Adipocyte (in vitro differentiated cells): ENCODE results near the gene TSPO2.
"Not testable (repeated sequence)": the region's sequence is repeated elsewhere in the genome, so short reads cannot be mapped to it uniquely, and the experiment has no call there.

ENCODE experiments used
- DNase-seq: peaks from one replicate; pipeline ENCODE4 v3.0.0-alpha.2; 2015; ENCODE audit warnings: low read depth
- H3K27me3 ChIP-seq: replicated peaks from 2 replicates; pipeline ENCODE4 v1.7.0; 2013; ENCODE audit warnings: mild to moderate bottlenecking, low read length, moderate library complexity; ENCODE audit not compliant: control insufficient read depth, insufficient read depth
- H3K36me3 ChIP-seq: 2 replicates; pipeline ENCODE4 v1.7.0; 2013; ENCODE audit warnings: low read length, mild to moderate bottlenecking, moderate library complexity; ENCODE audit not compliant: control insufficient read depth, insufficient read depth, severe bottlenecking
- H3K4me1 ChIP-seq: 2 replicates; pipeline ENCODE4 v1.7.0; 2013; ENCODE audit warnings: mild to moderate bottlenecking, low read length, moderate library complexity; ENCODE audit not compliant: control insufficient read depth, insufficient read depth
- H3K4me3 ChIP-seq: 2 replicates; pipeline ENCODE4 v1.7.0; 2013; ENCODE audit warnings: mild to moderate bottlenecking, low read length, moderate library complexity
- H3K9ac ChIP-seq: 2 replicates; pipeline ENCODE4 v1.7.0; 2013; ENCODE audit warnings: mild to moderate bottlenecking, low read length, moderate library complexity
- H3K9me3 ChIP-seq: 2 replicates; pipeline ENCODE4 v1.7.0; 2013; ENCODE audit warnings: mild to moderate bottlenecking, low read length, moderate library complexity; ENCODE audit not compliant: control insufficient read depth

Gene TSPO2

DNA sequence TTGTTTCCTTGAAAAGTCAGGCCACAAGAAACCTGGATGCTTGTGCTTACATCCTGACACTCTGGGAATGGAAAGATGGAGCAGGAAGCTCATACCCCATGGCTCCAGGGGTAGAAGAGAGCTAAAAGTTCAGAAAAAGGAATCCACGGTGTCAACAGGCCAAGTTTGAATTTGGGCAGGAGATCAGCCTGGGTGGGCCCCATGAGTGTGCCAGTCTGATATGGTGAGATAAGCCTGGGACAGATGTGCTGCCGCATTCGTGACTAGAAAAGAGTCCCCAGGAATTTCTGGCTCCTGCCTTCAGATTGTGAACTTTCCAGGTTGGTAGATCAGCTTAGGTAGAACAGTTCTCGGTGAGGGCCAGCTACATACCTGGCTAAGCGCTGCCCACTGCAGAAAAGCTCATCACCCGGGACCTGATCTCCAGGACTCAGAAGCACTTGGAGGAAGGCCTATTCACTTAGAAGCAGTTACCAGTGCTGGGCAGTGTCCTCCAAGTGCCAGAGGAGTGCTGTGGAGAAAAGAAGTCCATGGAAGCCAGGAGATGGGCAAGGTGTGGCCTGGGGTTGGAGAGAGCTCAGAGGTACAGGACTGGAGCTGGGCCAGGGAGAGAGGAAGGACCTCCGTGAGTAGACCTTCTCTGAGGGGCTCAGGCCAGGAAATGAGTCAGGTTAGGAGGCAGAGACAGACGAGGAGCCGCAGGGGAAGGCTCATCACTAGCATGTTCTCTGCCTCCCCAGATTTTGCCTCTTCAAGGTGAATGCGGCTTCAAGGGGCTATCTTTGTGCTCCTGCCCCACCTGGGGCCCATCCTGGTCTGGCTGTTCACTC is at the start of gene TSPO2:
Gene TSPO2, plus strand, starts transcription at position 242 of the 830 bp plus-strand sequence. Its CDS starts 519 bp downstream, at position 761.
- H3K9me3 ChIP-seq = no peaks in the 10 kb centered on the region
- no peak within 1 kb of the TSS for H3K4me3 ChIP-seq
- H3K4me1 ChIP-seq = no peaks in the 10 kb centered on the region
- no peak for DNase-seq
- no peaks in the 10 kb centered on the region for H3K36me3 ChIP-seq
- H3K9ac ChIP-seq = no peak within 1 kb of the TSS
- peaks cover 25% of the 10 kb centered on the region for H3K27me3 ChIP-seq

DNA sequence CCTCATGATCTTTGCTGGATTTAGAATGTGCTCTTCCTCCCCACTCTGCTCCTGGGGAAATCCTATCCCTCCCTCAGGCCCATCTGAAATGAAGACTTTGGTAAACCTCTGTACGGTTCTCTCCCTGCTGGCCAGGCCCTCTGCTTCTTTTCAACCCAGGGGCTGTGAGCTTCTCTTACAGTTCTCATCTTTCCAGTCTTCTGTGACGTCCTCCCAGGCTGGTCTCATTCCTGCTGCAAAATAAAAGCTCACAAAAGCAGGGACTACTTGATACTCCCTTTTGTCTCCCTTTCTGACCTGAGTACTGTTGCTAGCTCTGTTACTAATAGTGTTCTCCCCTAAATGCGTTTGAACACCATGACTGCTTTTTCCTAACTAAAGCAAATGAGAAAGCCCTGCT is 49.5 kb upstream of the TSPO2 start:
- H3K36me3 ChIP-seq = no peaks in the 10 kb centered on the region
- H3K4me3 ChIP-seq = no peak overlapping the region
- H3K27me3 ChIP-seq = peaks cover 15% of the 10 kb centered on the region
- peaks cover 10% of the 10 kb centered on the region for H3K4me1 ChIP-seq
- no peaks in the 10 kb centered on the region for H3K9me3 ChIP-seq
- H3K9ac ChIP-seq = no peak overlapping the region
- DNase-seq = no peak

DNA sequence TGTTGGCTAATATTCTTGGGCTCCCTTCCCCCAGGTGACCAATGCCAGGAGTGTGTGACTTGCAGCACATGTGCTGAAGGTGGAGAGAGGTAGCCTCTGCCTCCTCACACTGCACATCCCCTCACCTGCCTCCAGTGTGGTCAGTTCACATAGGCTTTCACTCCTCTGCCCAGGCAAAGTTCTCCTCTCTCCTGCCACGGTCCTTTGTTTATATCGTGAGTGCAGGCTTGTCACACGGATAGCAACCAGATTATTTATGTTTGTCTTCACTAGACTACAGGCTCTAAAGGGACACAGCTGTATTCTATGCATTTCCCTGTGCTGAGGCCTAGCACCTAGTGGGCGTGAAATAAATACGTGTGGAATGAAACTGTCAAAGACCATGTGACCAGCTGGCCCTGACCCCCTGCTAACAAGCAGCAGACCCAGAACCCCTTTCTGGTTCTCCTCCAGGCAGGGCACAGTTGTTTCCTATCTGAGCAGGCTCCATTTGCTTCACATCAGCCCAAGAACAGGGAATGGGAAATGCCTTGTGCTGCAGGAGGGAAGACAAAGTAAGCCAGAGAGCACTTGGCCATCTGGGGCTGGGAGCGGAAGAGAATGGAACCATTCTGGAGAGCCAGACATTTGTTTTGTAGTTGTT is 45.6 kb upstream of the TSPO2 start:
- Histone ChIP-seq H3K9ac (no peak overlapping the region), H3K27me3 (peaks cover 9% of the 10 kb centered on the region), H3K9me3 (no peaks in the 10 kb centered on the region), H3K4me3 (no peak overlapping the region), H3K36me3 (no peaks in the 10 kb centered on the region), H3K4me1 (peaks cover 10% of the 10 kb centered on the region)
- DNase-seq = peak; percentile 14

GRCh38 chr6:40997234-40997957 is 44.9 kb upstream of the TSPO2 start:
- Histone ChIP-seq H3K9ac (no peak overlapping the region), H3K9me3 (no peaks in the 10 kb centered on the region), H3K4me3 (no peak overlapping the region), H3K36me3 (no peaks in the 10 kb centered on the region), H3K4me1 (peaks cover 10% of the 10 kb centered on the region), H3K27me3 (peaks cover 6% of the 10 kb centered on the region)
- peak; percentile 39 for DNase-seq

DNA sequence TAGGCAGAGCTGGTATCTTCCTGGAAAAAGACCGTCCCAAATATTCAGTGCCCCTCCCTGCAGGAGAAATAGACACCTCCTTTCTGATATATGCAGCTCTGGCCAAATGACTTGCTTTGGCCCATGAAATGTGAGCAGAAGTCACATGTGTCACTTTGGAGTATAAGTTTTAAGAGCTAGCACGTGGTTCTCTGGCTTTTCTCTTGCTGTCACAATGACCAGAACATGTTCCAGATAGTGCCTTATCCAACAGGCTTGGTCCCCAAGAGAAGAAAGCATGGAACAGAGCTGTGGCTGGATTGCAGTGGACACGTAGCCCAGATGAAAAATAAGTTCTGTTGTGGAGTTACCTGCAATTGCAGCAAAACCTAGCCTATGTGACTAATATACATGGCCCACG is 43.6 kb upstream of the TSPO2 start:
- Histone ChIP-seq H3K9me3 (no peaks in the 10 kb centered on the region), H3K27me3 (peaks cover 11% of the 10 kb centered on the region), H3K9ac (no peak overlapping the region), H3K4me3 (no peak overlapping the region), H3K4me1 (peaks cover 10% of the 10 kb centered on the region), H3K36me3 (no peaks in the 10 kb centered on the region)
- DNase-seq = no peak

GRCh38 chr6:40999569-40999968 is 42.7 kb upstream of the TSPO2 start:
- H3K9ac ChIP-seq = no peak overlapping the region
- H3K4me1 ChIP-seq = peaks cover 10% of the 10 kb centered on the region
- H3K9me3 ChIP-seq = no peaks in the 10 kb centered on the region
- no peak for DNase-seq
- peaks cover 14% of the 10 kb centered on the region for H3K27me3 ChIP-seq
- H3K4me3 ChIP-seq = no peak overlapping the region
- H3K36me3 ChIP-seq = no peaks in the 10 kb centered on the region

- no peak for DNase-seq
- Histone ChIP-seq H3K36me3 (no peaks in the 10 kb centered on the region), H3K27me3 (peaks cover 14% of the 10 kb centered on the region), H3K4me3 (no peak overlapping the region), H3K4me1 (peaks cover 10% of the 10 kb centered on the region), H3K9me3 (no peaks in the 10 kb centered on the region), H3K9ac (no peak overlapping the region)
Measured at GRCh38 chr6:41000248-41000647, 42.0 kb upstream of the TSPO2 start.

- DNase-seq = no peak
- Histone ChIP-seq H3K4me3 (no peak overlapping the region), H3K27me3 (peaks cover 14% of the 10 kb centered on the region), H3K4me1 (peaks cover 6% of the 10 kb centered on the region), H3K36me3 (no peaks in the 10 kb centered on the region), H3K9me3 (no peaks in the 10 kb centered on the region), H3K9ac (no peak overlapping the region)
Measured at GRCh38 chr6:41002168-41002567, 40.1 kb upstream of the TSPO2 start.

GRCh38 chr6:41006217-41006616 is 36.0 kb upstream of the TSPO2 start:
- not testable (repeated sequence) for H3K4me3 ChIP-seq, H3K9ac ChIP-seq, H3K4me1 ChIP-seq, H3K36me3 ChIP-seq, H3K9me3 ChIP-seq
- peak; percentile 68 for DNase-seq
- peaks cover 19% of the 10 kb centered on the region for H3K27me3 ChIP-seq

DNA sequence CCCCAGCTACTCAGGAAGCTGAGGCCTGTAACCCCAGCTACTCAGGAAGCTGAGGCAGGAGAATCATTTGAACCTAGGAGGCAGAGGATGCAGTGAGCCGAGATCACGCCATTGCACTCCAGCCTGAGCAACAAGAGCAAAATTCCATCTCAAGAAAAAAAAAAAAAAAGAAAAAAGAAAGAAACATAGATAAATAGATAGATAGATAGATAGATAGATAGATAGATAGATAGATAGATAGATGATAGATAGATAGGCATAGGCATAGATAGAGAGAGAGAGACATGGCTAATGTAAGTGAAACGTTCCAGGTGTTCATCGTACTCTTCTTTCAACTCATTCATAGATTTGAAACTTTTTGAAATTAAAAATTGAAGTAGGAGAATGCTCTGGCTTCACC is 35.3 kb upstream of the TSPO2 start:
- H3K36me3 ChIP-seq, H3K4me1 ChIP-seq, H3K4me3 ChIP-seq, H3K9me3 ChIP-seq, H3K9ac ChIP-seq, DNase-seq: not testable (repeated sequence)
- peaks cover 19% of the 10 kb centered on the region for H3K27me3 ChIP-seq

GRCh38 chr6:41008011-41008410 is 34.3 kb upstream of the TSPO2 start:
- Histone ChIP-seq H3K9me3 (no peaks in the 10 kb centered on the region), H3K4me1 (no peaks in the 10 kb centered on the region), H3K36me3 (no peaks in the 10 kb centered on the region), H3K9ac (no peak overlapping the region), H3K4me3 (no peak overlapping the region), H3K27me3 (peaks cover 12% of the 10 kb centered on the region)
- DNase-seq = no peak
